Measurements from ENCODE around the gene UCK2.

DNA sequence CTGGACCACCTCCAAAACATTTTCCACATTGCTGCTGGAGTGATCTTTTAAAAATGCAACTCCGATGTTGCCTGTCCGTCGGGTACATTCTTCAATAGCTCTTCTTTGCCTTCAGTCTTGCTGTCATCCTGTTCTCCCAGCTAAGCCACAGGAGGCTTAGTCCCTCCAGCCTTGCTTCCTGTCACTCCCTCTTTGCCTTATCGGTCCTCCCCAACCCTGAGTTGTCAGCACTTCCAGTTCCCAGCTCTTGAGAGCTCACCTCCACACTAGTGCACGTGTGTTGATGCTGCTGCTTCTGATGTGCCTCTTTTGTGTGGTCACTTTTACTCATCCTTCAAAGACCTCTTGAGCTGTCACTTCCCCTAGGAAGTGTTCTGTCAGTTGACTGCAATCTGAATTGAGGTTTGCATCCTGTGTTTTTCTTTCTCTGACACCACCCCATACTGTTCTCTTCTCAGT, 15.3 kb downstream of the UCK2 start:
- TF ChIP-seq, protein P1, sequence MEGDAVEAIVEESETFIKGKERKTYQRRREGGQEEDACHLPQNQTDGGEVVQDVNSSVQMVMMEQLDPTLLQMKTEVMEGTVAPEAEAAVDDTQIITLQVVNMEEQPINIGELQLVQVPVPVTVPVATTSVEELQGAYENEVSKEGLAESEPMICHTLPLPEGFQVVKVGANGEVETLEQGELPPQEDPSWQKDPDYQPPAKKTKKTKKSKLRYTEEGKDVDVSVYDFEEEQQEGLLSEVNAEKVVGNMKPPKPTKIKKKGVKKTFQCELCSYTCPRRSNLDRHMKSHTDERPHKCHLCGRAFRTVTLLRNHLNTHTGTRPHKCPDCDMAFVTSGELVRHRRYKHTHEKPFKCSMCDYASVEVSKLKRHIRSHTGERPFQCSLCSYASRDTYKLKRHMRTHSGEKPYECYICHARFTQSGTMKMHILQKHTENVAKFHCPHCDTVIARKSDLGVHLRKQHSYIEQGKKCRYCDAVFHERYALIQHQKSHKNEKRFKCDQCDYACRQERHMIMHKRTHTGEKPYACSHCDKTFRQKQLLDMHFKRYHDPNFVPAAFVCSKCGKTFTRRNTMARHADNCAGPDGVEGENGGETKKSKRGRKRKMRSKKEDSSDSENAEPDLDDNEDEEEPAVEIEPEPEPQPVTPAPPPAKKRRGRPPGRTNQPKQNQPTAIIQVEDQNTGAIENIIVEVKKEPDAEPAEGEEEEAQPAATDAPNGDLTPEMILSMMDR (IDR thresholded peaks at IDR 0.05): no peak
- TF ChIP-seq EZH2 (IDR thresholded peaks at IDR 0.05; ENCODE audit: borderline replicate concordance, insufficient read depth, low read depth, low read length, poor library complexity, severe bottlenecking): no peak

Data from B cell (primary cell).